ENCODE data around the gene PTPRT. TPM values are rescaled to one million over a fixed set of nuclear protein-coding genes. Genes with fewer than 3 reads are reported as not detected.

PTPRT gene
- total RNA-seq, 1 donor from 2014 or later, result not detected

DNA sequence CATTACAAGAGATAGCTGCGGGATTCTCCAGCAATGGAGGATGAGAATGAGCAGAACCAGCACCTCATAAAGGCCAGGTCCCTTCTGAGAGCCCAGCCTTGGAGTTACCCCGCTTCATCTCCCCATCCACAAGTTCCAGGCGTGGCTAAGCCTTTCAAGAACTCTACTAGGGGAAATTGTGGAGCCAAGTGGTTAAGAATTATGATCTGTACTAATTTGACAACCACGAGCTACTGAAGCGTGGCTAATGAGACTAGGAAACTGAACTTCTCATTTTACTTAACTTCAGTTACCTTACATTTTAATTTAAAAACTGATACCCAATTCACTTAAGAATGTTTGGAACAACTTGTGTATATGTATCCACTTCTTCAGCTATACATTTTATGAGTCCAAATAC is 401.0 kb downstream of the PTPRT start:
- no peak for DNase-seq

DNA sequence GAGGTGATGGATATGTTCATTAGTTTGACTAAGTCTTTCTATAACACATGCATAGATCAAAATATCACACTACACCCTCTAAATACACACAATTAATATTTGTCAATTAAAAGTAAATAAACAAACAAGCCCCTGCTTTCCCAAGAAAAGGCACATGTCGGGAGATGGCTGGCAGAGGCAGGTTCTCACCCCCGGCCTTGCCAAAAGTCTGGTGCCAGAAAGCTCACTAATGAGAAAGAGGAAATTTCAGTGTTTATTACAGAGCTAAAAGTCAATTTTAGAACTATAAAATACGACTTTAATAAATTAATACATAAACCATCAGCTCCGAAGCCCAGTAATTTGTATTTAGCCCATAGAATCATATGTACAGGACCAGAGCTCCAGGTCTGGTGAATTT is 404.7 kb downstream of the PTPRT start:
- DNase-seq, result no peak

- no peak for DNase-seq
Measured at GRCh38 chr20:42779216-42779615, 410.5 kb downstream of the PTPRT start.

GRCh38 chr20:42775866-42776265 is 413.8 kb downstream of the PTPRT start:
- DNase-seq, result no peak

GRCh38 chr20:42775037-42775436 is 414.7 kb downstream of the PTPRT start:
- no peak for DNase-seq

GRCh38 chr20:42763015-42763414 is 426.7 kb downstream of the PTPRT start:
- no peak for DNase-seq

- DNase-seq, result no peak
Measured at GRCh38 chr20:42756991-42757390, 432.7 kb downstream of the PTPRT start.

DNA sequence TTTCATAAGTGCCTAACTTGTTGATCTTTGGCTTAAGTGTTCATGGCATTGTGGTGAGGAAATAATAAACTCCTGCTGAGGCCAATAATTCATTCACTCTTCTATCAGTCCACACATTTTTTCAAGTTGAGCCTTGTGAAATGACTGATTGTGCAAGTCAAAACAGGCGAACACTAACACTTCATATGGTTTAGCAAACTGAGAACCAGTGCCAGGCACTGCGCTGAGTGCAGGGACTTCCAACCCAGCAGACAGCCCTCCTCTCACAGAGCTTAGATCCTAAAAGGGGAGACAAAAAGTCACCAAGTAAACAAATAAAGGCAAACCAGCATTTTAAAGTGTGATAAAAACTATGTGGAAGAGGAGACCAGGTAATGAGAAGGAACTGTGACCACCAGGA is 435.0 kb downstream of the PTPRT start:
- no peak for DNase-seq

- no peak for DNase-seq
Measured at GRCh38 chr20:42752620-42753019, 437.1 kb downstream of the PTPRT start.

GRCh38 chr20:42749556-42749955 is 440.1 kb downstream of the PTPRT start:
- DNase-seq, result no peak

DNA sequence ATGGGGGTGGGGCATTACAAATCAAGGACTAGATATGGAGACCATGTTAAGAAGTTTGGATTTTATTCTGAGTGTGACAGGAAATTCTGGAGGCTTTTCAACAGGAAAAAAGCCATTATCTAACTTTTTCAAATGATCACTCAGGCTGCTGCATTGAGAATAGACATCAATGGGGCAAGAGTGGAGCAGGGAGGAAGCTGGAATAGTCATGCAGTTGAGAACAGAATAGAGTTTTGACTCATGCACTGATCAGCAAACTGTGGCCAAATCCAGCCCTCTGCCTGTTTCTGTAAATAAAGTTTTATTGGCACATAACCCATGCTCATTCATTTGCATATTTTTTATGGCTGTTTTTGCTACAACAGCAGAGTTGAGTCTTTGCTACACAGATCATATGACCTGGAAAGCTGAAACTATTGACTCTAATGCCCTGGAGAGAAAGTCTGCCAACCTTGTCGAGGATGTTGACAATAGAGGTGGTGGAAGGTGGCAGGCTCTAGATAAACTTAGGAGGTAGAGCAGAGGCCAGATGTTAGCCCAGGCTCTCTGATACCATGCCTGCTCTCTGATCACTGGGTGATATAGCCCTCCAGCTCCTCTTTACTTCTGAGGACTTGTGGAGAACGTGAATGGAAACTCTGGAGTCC is 441.8 kb downstream of the PTPRT start:
- no peak for DNase-seq

- DNase-seq, result no peak
Measured at GRCh38 chr20:42744756-42745465, 444.8 kb downstream of the PTPRT start.

DNA sequence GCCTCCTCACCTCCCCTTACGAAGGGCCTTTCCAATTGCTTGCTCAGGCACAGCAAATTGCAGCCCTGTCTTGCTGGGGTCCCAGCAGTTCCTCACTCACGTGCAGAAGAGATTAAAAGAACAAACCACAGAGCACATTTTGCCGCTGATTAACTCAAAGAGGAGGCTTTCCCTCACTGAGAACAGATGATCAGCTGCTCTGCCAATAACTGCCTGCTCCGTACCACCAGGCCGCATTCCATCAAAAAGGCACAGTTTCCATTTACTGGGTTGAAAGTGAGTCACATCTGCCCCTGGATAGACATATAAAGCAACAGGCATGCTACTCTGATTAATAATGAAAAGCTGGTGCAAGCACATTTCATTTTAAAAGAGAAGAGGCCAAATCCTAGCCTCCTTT is 446.8 kb downstream of the PTPRT start:
- DNase-seq, result no peak

GRCh38 chr20:42741906-42742305 is 447.8 kb downstream of the PTPRT start:
- no peak for DNase-seq

DNA sequence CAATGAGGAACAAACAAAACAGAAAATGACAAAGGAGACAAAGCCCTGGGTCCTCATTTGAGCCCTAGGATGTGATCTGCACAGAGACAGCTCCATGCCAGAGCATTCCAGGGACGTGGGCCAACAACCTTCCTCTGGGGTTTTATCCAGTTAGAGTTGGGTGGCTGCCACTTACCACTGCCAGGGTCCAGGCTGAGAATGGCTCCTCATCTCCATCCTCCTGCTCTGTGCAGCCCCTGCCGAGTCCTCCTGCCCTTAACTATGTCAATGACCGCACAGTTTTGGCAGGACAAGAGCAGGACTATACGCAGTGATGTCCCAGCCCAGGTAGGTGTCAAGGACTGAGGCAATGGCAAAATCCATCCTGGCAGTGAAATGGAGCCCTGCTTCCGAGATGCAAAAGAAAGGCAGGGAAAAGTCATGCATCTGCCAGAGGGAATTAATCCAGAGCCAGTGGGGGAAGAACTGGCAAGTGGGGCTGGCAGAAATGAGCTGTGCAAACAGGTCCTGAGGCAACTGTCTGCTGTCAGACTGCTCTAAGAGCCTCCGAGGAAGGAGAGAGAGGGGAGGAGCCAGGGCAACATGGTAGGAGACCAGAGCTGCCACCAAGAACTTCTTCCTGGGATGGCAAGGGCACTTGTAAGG is 449.4 kb downstream of the PTPRT start:
- no peak for DNase-seq

GRCh38 chr20:42739683-42740082 is 450.0 kb downstream of the PTPRT start:
- DNase-seq, result no peak

DNA sequence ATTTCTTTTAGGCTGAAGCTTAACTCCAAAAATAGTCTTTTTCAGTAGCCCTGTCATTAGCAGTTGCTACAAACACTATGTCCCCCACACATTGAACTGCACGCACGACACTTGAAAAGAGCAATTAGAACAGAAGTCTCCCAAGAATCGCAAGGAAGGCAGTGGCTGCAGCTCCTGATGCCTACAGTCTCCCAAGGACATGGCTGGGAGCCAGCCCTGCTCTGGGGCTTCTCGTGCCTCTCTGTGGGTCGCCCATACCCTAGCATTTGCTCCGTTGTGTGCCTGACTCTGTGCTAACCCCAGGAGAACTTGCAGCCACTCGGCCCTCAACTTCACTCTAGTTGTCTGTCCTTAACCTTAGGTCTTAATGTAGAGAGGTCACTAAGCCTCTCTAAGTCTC is 454.2 kb downstream of the PTPRT start:
- DNase-seq, result no peak

DNA sequence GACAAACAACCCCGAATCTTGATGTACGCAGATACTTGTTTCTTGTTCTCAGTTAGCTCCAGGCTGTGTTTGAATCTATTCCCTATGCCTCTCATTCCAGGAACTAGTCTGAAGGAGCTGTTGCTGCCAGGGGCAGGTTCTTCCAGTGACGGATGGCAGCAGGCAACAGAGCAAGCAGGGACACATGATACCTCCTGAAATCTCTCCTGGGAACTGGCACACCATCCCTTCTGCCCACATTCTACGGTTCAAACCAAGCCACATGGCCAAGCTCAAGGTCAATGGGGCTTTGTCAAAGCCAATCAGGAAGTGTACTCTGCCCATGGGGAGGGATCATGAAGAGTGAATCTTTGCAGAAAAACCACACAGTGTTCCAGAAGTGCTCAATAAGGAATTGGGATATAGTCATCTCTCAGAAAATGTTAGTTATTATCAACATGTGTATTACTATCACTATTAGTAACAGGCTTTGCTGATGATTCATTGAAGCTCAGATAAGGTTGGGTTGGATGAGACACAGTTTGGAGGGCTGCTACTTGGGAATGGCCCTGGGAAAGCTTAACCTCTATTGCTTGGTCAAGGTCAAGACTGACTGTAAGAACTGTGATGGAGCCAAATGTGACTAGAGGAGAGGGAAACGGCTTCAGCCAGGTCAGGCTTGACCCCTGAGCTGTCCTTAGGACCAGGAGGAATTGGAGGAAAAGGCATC is 454.9 kb downstream of the PTPRT start:
- no peak for DNase-seq

GRCh38 chr20:42721923-42722322 is 467.8 kb downstream of the PTPRT start:
- DNase-seq, result no peak

DNA sequence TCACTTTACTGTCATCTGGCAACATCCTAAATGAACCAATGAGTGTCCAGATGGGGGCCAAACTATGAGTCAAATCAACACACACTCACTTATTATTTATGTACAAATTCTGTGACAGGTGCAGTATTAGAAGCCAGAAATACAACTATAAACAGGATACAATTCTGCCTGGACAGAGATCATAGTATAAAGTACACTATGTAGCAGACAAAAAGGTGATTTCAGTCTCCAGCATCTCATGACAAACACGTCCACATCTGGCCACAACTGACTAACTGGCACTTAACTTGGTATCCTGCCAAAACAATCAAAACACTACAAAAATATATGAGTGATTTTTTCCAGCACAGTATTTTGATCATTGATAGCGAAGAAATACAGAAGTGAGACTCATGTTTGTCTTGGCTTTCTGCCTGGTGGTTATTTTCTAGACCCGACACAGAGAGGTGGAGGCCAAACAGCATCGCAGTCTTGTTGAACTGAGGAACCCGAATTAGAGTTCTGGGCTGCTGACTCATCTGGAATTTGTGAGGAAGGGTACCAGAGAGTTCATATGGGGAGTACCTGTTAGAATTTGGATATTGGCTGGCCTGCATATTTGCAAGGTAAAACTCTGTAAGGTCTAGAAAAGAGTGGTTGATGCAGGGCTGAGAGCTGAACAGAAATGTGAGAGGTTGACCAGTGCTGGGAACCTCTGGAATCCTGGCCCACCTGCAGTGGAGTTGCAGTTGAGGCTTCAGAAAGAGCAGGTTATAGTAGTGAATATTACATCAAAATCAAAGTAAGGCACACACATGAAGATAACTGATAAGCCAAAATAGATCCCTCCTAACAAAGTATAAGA is 475.2 kb downstream of the PTPRT start:
- DNase-seq, result no peak

- DNase-seq, result no peak
Measured at GRCh38 chr20:42708266-42708665, 481.4 kb downstream of the PTPRT start.

DNA sequence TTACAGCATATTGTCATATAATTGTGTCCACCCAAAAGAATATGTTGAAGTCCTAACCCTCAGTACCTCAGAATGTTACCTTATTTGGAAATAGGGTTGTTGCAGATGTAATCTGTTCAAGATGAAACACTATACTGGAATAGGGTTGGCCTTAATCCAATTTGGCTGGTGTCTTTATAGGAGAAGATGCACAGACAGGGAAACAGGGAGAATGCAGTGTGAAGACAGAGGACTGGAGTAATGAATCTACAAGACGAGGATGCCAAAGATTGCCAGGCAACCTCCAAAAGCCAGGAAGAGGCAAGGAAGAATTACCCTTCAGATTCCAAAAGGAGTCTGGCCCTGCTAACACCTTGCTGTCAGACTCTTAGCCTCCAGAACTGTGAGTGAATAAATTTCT is 482.9 kb downstream of the PTPRT start:
- no peak for DNase-seq

DNA sequence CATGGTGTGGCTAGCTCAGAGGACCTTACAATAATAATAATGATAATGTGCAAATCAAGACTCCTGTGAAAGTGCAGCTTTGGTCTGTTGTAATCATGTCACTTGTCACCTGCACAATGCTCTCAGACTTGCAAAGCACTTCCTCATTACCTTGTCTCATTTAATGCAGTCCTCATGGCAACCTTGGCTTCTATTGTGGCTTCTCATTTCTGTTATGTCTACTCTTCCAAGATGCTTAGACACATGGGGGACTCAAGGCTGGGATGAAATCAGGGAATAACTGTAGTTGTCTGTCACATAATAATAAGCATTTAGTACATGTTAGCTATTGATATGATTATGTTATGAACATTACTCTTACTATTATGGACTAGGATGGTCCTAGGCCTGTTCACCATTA is 484.2 kb downstream of the PTPRT start:
- DNase-seq, result no peak

Measured in dermis blood vessel endothelial cell (primary cell).